K562 (cell line): ENCODE measurements around the gene COBLL1. TPM values are rescaled to one million over a fixed set of nuclear protein-coding genes. Genes with fewer than 3 reads are reported as not detected.

Experiments used
- ATAC-seq: fragments of 200-7000 bp; cut with Tn5 transposase; 3 replicates; pipeline ENCODE4 v1.9.1; 2020; ENCODE audit warnings: moderate library complexity
- BruUV-seq: library from RNA; stranded (reverse); fragments of 400-500 nt; replicated peaks from 2 replicates; lab custom pipeline; 2021; lab: Mats Ljungman, UMichigan
- CTCF ChIA-PET: fragments of 300-600 bp; formaldehyde crosslinking; extraction: SDS; loops from one replicate; lab custom pipeline; 2021; ENCODE audit warnings: low intra/inter-chr PET ratio; lab: Yijun Ruan, JAX
- POLR2A ChIA-PET: fragments of 300-600, 350-650 bp; sonication (Branson Sonifier 250); formaldehyde crosslinking; extraction: SDS; loops from one replicate; lab custom pipeline; 2021; ENCODE audit warnings: antibody characterized with exemption, inconsistent platforms; lab: Yijun Ruan, JAX
- DNase-seq, 4 experiments: peaks; one replicate each; pipeline versions ENCODE4 v3.0.0 to v3.0.0-alpha.2; 2011 to 2018; ENCODE audit warnings: low spot score in 3 of 4, mixed read lengths in 3 of 4; ENCODE audit errors: extremely low read depth in 1 of 4
- FAIRE-seq: peaks from 2 replicates; lab custom pipeline; 2011; peaks lifted over from hg19 to GRCh38; lab: Jason Lieb, UNC
- H2AFZ ChIP-seq: 2 replicates; pipeline ENCODE4 v1.6.0; 2011; ENCODE audit warnings: low read depth, low read length, control low read depth, inconsistent platforms
- H3K27ac ChIP-seq: fragments of 200-600 bp; 3 replicates; pipeline ENCODE4 v1.8.0; 2011; ENCODE audit warnings: low read depth, mild to moderate bottlenecking, control low read depth, inconsistent platforms, low read length, moderate library complexity, mixed read lengths; ENCODE audit errors: extremely low read depth
- H3K27me3 ChIP-seq, 2 experiments: fragments of 300-600 bp in 1 of 2; 2 replicates in 1 of 2; 3 replicates in 1 of 2; pipeline versions ENCODE4 v1.6.0 to v1.8.0; 2011; ENCODE audit warnings: inconsistent platforms in 2 of 2, low read length in 2 of 2, mild to moderate bottlenecking in 1 of 2, mixed read lengths in 1 of 2, moderate library complexity in 1 of 2; ENCODE audit not compliant: control insufficient read depth in 2 of 2, insufficient read depth in 2 of 2
- H3K36me3 ChIP-seq: fragments of 300-600 bp; 3 replicates; pipeline ENCODE4 v1.8.0; 2011; ENCODE audit warnings: mild to moderate bottlenecking, low read length, inconsistent platforms; ENCODE audit not compliant: control insufficient read depth, insufficient read depth
- H3K4me1 ChIP-seq, 2 experiments: fragments of 200-600 bp in 1 of 2; replicated peaks in 1 of 2; 2 replicates in 1 of 2; 3 replicates in 1 of 2; pipeline versions ENCODE4 v1.5.1 to v1.8.0; 2011; ENCODE audit warnings: inconsistent platforms in 2 of 2, low read length in 2 of 2, mild to moderate bottlenecking in 1 of 2, mixed read lengths in 1 of 2, moderate library complexity in 1 of 2; ENCODE audit not compliant: control insufficient read depth in 2 of 2, insufficient read depth in 2 of 2
- H3K4me2 ChIP-seq: 2 replicates; pipeline ENCODE4 v1.6.1; 2011; ENCODE audit warnings: low read length, control low read depth, inconsistent platforms, mixed read lengths; ENCODE audit not compliant: insufficient read depth
- H3K4me3 ChIP-seq: fragments of 200-600 bp; sonication (generic), shearing (Covaris generic); 2 replicates; pipeline ENCODE4 v1.5.1; 2016; ENCODE audit warnings: control low read depth, inconsistent platforms
- H3K79me2 ChIP-seq: fragments of 200-600 bp; 3 replicates; pipeline ENCODE4 v1.8.0; 2011; ENCODE audit warnings: low read length, inconsistent platforms; ENCODE audit not compliant: control insufficient read depth, insufficient read depth
- H3K9ac ChIP-seq, 2 experiments: 2 replicates each; pipeline versions ENCODE4 v1.6.0 to v1.6.1; 2011; ENCODE audit warnings: low read depth in 2 of 2, low read length in 2 of 2, control low read depth in 1 of 2, inconsistent platforms in 1 of 2, mild to moderate bottlenecking in 1 of 2, mixed read lengths in 1 of 2; ENCODE audit not compliant: insufficient read depth in 1 of 2
- H3K9me1 ChIP-seq: one replicate; pipeline ENCODE4 v1.6.0; 2011; ENCODE audit warnings: inconsistent platforms, mild to moderate bottlenecking, low read length, moderate library complexity; ENCODE audit not compliant: control insufficient read depth, insufficient read depth
- H3K9me3 ChIP-seq: replicated peaks from 2 replicates; pipeline ENCODE4 v1.5.1; 2011; ENCODE audit warnings: low read depth, low read length, inconsistent platforms; ENCODE audit not compliant: control insufficient read depth, insufficient read depth
- H4K20me1 ChIP-seq: replicated peaks from 2 replicates; pipeline ENCODE4 v1.6.1; 2011; ENCODE audit warnings: low read length, inconsistent platforms, mixed read lengths; ENCODE audit not compliant: control insufficient read depth, insufficient read depth
- ARID3A ChIP-seq: IDR thresholded peaks from 2 replicates; pipeline ENCODE4 v1.6.1; 2012; ENCODE audit warnings: low read depth, low read length, improper control_type of control experiment, borderline replicate concordance
- BRCA1 ChIP-seq, 2 experiments: fragments of 450-650 bp in 1 of 2; sonication (generic) in 1 of 2; formaldehyde crosslinking in 1 of 2; IDR thresholded peaks; 2 replicates each; pipeline versions ENCODE4 v1.5.0 to v1.6.1; 2017 to 2020; ENCODE audit warnings: mild to moderate bottlenecking in 1 of 2, missing genetic modification reagents in 1 of 2
- CXXC5 ChIP-seq: fragments of 250-450 bp; sonication (Bioruptor Pico); IDR thresholded peaks from 2 replicates; pipeline ENCODE4 v1.8.0; 2022; ENCODE audit warnings: inconsistent platforms, mild to moderate bottlenecking, moderate library complexity
- GABPA ChIP-seq: fragments of 200-800 bp; sonication (Bioruptor generic); conservative IDR thresholded peaks from 2 replicates; pipeline ENCODE4 v1.6.1; 2016; ENCODE audit warnings: low read depth, missing genetic modification characterization, missing compliant biosample characterization
- GTF2B ChIP-seq: IDR thresholded peaks from 2 replicates; pipeline ENCODE4 v1.6.1; 2011; ENCODE audit not compliant: insufficient read length; ENCODE audit errors: extremely low read depth
- HNRNPL ChIP-seq: fragments of 200-400 bp; formaldehyde crosslinking; IDR thresholded peaks from 2 replicates; pipeline ENCODE4 v1.6.1; 2017; ENCODE audit warnings: low read depth, mild to moderate bottlenecking, low read length
- KLF13 ChIP-seq: fragments of 450-650 bp; IDR thresholded peaks from 2 replicates; pipeline ENCODE4 v1.6.1; 2016; ENCODE audit warnings: missing genetic modification characterization, low read depth, mild to moderate bottlenecking, missing compliant biosample characterization, moderate library complexity, borderline replicate concordance
- LARP7 ChIP-seq: fragments of 450-650 bp; IDR thresholded peaks from 2 replicates; pipeline ENCODE4 v1.6.1; 2016
- PHB2 ChIP-seq: fragments of 450-650 bp; IDR thresholded peaks from 2 replicates; pipeline ENCODE4 v1.6.1; 2017; ENCODE audit warnings: low read depth
- SNRNP70 ChIP-seq: fragments of 200-400 bp; formaldehyde crosslinking; optimal IDR thresholded peaks from 2 replicates; pipeline ENCODE3; 2017; ENCODE audit warnings: low read depth, low read length
- TAL1 ChIP-seq: fragments of 450-650 bp; IDR thresholded peaks from 2 replicates; pipeline ENCODE4 v1.6.1; 2016; ENCODE audit warnings: mild to moderate bottlenecking
- TRIM28 ChIP-seq: fragments of 450-650 bp; IDR thresholded peaks from 2 replicates; pipeline ENCODE4 v1.6.1; 2017
- ZBTB33 ChIP-seq: sonication (generic); formaldehyde crosslinking; IDR thresholded peaks from 2 replicates; pipeline ENCODE4 v1.8.1; 2023; ENCODE audit warnings: mild to moderate bottlenecking, missing genetic modification reagents
- ZNF354B ChIP-seq: fragments of 250-450 bp; sonication (Bioruptor Pico); IDR thresholded peaks from 2 replicates; pipeline ENCODE4 v1.4.0; 2020
- ZNF584 ChIP-seq: fragments of 200-800 bp; sonication (Bioruptor generic); IDR thresholded peaks from 2 replicates; pipeline ENCODE4 v1.6.1; 2016; ENCODE audit warnings: low read depth, mild to moderate bottlenecking, missing genetic modification characterization, missing compliant biosample characterization
- ZNF695 ChIP-seq: fragments of 450-650 bp; formaldehyde crosslinking; IDR thresholded peaks from 2 replicates; pipeline ENCODE4 v1.4.0; 2020; ENCODE audit warnings: mild to moderate bottlenecking, moderate library complexity
- ZSCAN32 ChIP-seq: fragments of 450-650 bp; formaldehyde crosslinking; IDR thresholded peaks from 2 replicates; pipeline ENCODE4 v1.4.0; 2020; ENCODE audit warnings: mild to moderate bottlenecking, moderate library complexity
- WGBS: fragments of 100-300 bp; shearing (Covaris generic); methylation state at CpG from one replicate; pipeline ENCODE4 v1.1.6; 2016; ENCODE audit warnings: low coverage, mixed read lengths; ENCODE audit not compliant: insufficient coverage; ENCODE audit errors: missing lambda C conversion rate; 5-methylcytosine and 5-hydroxymethylcytosine counted together
- in situ Hi-C: fragments of 300-500 bp; cut with MboI; formaldehyde crosslinking; loops from 4 replicates; pipeline ENCODE4 v1.15.0; 2018; ENCODE audit warnings: inconsistent platforms, mixed read lengths
- intact Hi-C: fragments of 100-400 bp; cut with micrococcal nuclease; formaldehyde crosslinking; loops from 2 replicates; pipeline ENCODE4 v1.14.2; 2022
- polyA plus RNA-seq, 8 experiments: library from polyadenylated mRNA; depleted of rRNA in 4 of 8; stranded (reverse) in 5 of 8; unstranded in 3 of 8; fragments of >200 nt; fragmentation: Nextera tagmentation in 2 of 8; fragmentation: Illumina TruSeq in 1 of 8; extraction: Ambion mirVana in 2 of 8; extraction: Trizol in 1 of 8; gene quantifications; 2 replicates each; pipeline versions ENCODE4 v1.2.1 to v1.2.3, GENCODE V29; 2011 to 2014; ENCODE audit warnings: inconsistent platforms in 1 of 8, missing spikeins in 1 of 8
- total RNA-seq, 7 experiments: library from RNA; depleted of rRNA in 6 of 7; stranded (reverse); fragments of >200 nt in 6 of 7; fragmentation: Illumina TruSeq in 2 of 7; extraction: Trizol in 2 of 7; gene quantifications; 2 replicates each; pipeline versions ENCODE4 v1.2.1 to v1.2.3, GENCODE V29; 2011 to 2021; ENCODE audit warnings: low replicate concordance in 1 of 7
- TF ChIP-seq, protein P1 (sequence below): sonication (generic); formaldehyde crosslinking; IDR thresholded peaks from 2 replicates; pipeline ENCODE4 v1.9.0; 2022; ENCODE audit warnings: mild to moderate bottlenecking, missing genetic modification reagents

COBLL1 gene
- total and polyA plus RNA-seq, 9 of the 15 experiments (the other 6 are each of a cell fraction or from before 2014, with no cell fraction given), result 0.07 to 1.6 (median 0.71) TPM

DNA sequence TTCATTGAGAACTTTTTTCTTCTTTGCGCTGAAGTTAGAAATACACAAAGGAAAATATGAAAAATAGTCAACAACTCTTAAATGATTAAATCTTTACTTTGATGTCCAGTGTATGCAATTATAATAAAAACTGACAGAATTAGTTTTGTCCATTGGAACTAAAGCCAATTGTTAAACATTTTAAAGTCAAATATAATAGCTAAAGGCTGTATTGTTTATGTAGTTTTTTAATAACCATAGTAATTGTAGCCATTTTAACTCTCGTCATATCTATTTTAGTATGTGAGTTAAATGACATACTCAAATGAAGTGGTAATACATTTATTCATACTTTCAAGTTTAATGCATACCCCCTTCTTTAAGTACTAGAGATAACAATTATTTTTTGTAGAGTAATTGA, 4.7 kb upstream of the COBLL1 start (continued):
- no peak for TF ChIP-seq ZNF584
- TF ChIP-seq, all 486 proteins: peak for 0

GRCh38 chr2:164843346-164843911, 1.8 kb upstream of the COBLL1 start:
- no peak overlapping the region for H3K9ac ChIP-seq
- no peak overlapping the region for H3K27ac ChIP-seq
- POLR2A ChIA-PET, result no interaction called here
- ATAC-seq (no peak), DNase-seq (no peak), FAIRE-seq (no peak)
- intact Hi-C loops (no loop called here), in situ Hi-C loops (no loop called here)
- CTCF ChIA-PET, result no interaction called here
- no peak overlapping the region for H3K4me2 ChIP-seq
- WGBS, result 0% methylated on average over 1 of the region's 1 CpG
- peaks cover 0 to 19% of the 10 kb centered on the region in 2 experiments; a peak in 2 of 5 replicates for H3K4me1 ChIP-seq
- H3K27me3 ChIP-seq, result no peaks in the 10 kb centered on the region
- H3K9me3 ChIP-seq, result no peaks in the 10 kb centered on the region
- TF ChIP-seq ZNF695 (CRISPR knock-in tag) (no peak), SNRNP70 (no peak), ZSCAN32 (no peak), GTF2B (no peak), HNRNPL (no peak), ZNF354B (no peak), ZBTB33 (CRISPR knock-in tag) (no peak), PHB2 (no peak), TRIM28 (no peak), BRCA1 (IDR thresholded peaks at IDR 0.05) (no peak), BRCA1 (CRISPR knock-in tag; IDR thresholded peaks at IDR 0.05) (no peak), LARP7 (no peak), KLF13 (tag) (no peak), ARID3A (no peak), GABPA (tag) (no peak), CXXC5 (no peak), TAL1 (no peak)
- TF ChIP-seq, protein P1, sequence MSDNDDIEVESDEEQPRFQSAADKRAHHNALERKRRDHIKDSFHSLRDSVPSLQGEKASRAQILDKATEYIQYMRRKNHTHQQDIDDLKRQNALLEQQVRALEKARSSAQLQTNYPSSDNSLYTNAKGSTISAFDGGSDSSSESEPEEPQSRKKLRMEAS (CRISPR knock-in tag), result no peak
- no peaks in the 10 kb centered on the region for H3K9me1 ChIP-seq
- H3K36me3 ChIP-seq, result no peaks in the 10 kb centered on the region
- no peaks in the 10 kb centered on the region for H3K79me2 ChIP-seq
- no peak overlapping the region for H3K4me3 ChIP-seq
- H4K20me1 ChIP-seq, result no peaks in the 10 kb centered on the region
- no peak overlapping the region for H2AFZ ChIP-seq
- no TSS peak for BruUV-seq
